Activated T-cell treated with anti-CD3 and anti-CD28 coated beads, Interleukin-2, amount 50 U/mL, for 24 hours (primary cell): ENCODE data around the gene HSD17B8.

Experiments
- DNase-seq: peaks from one replicate; pipeline ENCODE4 v3.0.0-alpha.2; 2020
- H3K27ac Mint-ChIP-seq: 2 replicates; pipeline ENCODE4 v1.8.0; 2020; ENCODE audit warnings: mild to moderate bottlenecking, mixed read lengths
- H3K27me3 Mint-ChIP-seq: 2 replicates; pipeline ENCODE4 v1.8.0; 2020; ENCODE audit warnings: mixed read lengths
- H3K36me3 Mint-ChIP-seq: 2 replicates; pipeline ENCODE4 v1.8.0; 2020; ENCODE audit warnings: low read depth, mixed read lengths
- H3K4me1 Mint-ChIP-seq: 2 replicates; pipeline ENCODE4 v1.8.0; 2020; ENCODE audit warnings: low read depth, mixed read lengths
- H3K4me3 Mint-ChIP-seq: 2 replicates; pipeline ENCODE4 v1.8.0; 2020; ENCODE audit warnings: mild to moderate bottlenecking, moderate library complexity, mixed read lengths
- H3K9me3 Mint-ChIP-seq: 2 replicates; pipeline ENCODE4 v1.8.0; 2020; ENCODE audit warnings: mixed read lengths

The HSD17B8 gene

DNA sequence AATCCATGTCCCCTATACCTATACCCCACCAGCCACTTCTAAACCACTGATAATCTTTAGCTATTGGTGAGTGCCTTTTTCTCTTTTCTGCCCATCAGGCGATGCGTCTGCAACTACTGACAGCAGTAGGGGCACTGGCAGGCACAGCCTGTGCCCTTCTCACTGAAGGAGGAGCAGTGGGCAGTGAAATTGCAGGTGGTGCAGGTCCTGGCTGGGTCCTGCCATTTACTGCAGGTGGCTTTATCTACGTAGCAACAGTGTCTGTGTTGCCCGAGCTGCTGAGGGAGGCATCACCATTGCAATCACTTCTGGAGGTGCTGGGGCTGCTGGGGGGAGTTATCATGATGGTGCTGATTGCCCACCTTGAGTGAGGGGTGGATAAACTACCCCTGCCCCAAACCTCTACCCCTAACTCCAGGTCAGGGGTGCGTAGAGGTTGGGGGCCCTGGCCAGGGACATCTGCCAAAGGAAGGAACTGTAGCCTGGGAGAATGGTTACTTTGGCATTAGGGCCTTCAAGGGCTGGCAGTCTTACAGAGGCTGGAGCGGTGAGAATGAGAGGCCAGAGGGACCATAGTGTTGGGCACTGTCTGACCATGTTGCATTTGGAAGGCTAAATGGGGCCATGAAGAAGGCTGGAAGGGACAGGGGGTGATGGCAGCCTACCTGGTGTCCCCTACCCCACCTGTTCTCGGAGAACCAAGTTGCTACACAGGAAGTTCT, 851 bp upstream of the HSD17B8 start:
- no peaks in the 10 kb centered on the region for H3K27me3 Mint-ChIP-seq
- no peaks in the 10 kb centered on the region for H3K9me3 Mint-ChIP-seq
- peaks cover 67% of the 10 kb centered on the region for H3K4me1 Mint-ChIP-seq
- H3K4me3 Mint-ChIP-seq = peak overlapping the region; percentile 98
- no peak for DNase-seq
- peaks cover 65% of the 10 kb centered on the region for H3K36me3 Mint-ChIP-seq
- H3K27ac Mint-ChIP-seq = peak overlapping the region; percentile 99

DNA sequence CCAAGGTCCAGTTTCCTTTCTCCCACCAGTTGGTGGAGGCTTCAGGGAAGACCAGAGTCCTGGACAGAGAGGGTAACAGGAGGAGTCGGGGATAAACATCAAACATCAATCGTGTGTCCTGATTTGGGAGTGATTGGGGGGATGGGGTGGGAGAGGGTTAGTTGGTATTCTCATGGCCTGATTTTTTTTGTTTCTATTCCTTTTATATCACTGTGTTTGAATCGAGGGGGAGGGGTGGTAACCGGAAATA, 365 bp upstream of the HSD17B8 start:
- Mint-ChIP-seq H3K4me1 (peaks cover 66% of the 10 kb centered on the region), H3K27me3 (no peaks in the 10 kb centered on the region), H3K36me3 (peaks cover 67% of the 10 kb centered on the region), H3K4me3 (peak overlapping the region; percentile 83), H3K27ac (peak overlapping the region; percentile 99), H3K9me3 (no peaks in the 10 kb centered on the region)
- no peak for DNase-seq

DNA sequence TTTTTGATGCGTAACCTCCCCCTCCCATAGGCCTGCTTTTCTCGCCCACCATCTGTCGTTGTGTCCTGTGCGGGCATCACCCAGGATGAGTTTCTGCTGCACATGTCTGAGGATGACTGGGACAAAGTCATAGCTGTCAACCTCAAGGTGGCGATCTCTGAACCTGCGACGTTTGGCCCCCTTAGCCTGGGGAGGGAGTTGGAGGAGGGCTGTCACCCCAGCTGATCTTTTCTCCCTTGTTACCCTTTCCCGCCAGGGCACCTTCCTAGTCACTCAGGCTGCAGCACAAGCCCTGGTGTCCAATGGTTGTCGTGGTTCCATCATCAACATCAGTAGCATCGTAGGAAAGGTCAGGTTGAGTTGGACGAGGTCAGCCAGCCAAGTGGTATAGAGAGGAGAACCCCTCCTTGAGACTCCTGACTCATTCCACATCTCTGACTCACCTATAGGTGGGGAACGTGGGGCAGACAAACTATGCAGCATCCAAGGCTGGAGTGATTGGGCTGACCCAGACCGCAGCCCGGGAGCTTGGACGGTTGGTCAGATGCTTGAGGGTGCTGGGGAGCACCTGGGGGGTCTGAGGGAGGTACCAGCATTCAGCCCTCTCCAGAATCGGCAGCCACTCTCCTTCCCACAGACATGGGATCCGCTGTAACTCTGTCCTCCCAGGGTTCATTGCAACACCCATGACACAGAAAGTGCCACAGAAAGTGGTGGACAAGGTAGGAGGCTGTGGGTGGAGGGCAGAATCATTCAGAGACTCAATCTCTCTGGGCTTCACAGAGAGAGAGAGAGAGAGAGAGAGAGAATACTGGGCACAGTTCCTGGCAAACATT, 954 bp downstream of the HSD17B8 start:
- DNase-seq = peak; percentile 75

DNA sequence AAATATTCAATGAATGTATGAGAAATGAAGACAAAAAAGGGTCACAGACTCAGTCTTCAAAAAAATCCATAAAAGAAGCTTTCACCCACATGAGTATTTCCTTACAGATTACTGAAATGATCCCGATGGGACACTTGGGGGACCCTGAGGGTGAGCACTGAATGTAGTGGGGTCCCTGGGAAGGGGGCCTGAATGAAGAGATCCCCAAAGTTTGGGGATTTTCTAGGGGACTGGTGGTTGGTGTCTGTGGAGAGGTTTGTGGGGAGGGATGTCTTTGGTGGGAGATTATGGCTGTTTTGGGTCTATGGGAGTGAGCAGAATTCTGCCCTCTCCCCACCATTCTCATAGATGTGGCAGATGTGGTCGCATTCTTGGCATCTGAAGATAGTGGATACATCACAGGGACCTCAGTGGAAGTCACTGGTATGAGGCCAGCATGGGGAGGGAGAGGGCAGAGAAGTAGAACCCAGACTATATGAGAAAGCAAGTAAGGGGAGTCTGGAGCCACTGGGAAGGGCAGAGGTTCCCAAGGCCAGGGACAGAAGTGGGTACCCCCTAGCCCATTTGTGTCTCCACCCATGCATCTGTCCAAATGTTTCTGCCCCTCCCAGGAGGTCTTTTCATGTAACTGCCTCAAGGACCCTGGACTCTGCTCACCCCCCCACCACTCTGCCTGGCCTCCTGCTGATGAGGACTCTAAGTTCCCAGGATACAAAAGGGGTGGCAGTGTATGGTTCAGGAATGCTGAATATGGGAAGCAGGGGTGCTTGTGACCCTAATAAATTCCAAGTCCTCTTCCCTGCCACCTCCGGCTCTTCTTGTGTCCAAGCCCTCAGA, 1.8 kb downstream of the HSD17B8 start:
- Mint-ChIP-seq H3K9me3 (no peaks in the 10 kb centered on the region), H3K4me3 (peak overlapping the region; percentile 83), H3K27me3 (no peaks in the 10 kb centered on the region), H3K36me3 (peaks cover 70% of the 10 kb centered on the region), H3K4me1 (peaks cover 71% of the 10 kb centered on the region), H3K27ac (peak overlapping the region; percentile 99)
- DNase-seq = no peak

More for the DNA sequence above, 954 bp downstream of the HSD17B8 start:
- H3K4me3 Mint-ChIP-seq = peak overlapping the region; percentile 83
- peak overlapping the region; percentile 99 for H3K27ac Mint-ChIP-seq
- H3K27me3 Mint-ChIP-seq = no peaks in the 10 kb centered on the region
- peaks cover 71% of the 10 kb centered on the region for H3K36me3 Mint-ChIP-seq
- no peaks in the 10 kb centered on the region for H3K9me3 Mint-ChIP-seq
- peaks cover 73% of the 10 kb centered on the region for H3K4me1 Mint-ChIP-seq

DNA sequence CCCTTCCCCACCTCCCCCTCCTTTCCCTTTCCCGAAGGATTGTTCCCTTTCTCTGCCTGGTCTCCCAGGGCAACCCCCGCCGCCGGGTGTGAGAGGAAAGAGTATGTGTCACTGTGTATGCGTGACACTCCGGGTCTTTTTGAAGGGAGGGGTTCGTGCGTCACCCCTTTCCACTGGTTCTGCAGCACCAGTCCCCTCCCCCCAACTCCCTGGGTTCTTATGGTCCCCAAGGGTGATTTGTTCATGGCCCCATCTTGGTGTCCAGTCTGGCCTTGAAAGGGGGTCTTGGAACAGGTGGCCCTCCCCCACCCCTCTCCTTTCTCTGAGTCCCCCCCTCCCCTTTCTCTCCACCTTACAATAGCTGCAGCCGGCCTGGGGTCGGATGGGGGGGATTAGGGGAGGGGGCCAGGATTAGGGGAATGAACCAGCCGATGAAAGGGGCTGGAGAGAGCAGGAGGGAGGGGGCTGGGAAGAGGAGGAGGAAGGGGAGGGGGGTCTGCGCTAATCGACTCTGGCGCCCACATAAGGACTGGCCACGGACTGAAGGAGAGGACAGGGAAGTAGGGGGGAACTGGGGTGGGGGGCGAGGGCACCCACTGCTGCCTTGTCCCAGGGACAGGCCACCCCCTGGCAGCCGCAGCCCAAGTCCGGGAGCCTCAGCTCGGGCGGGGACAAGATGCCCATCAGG, 2.6 kb downstream of the HSD17B8 start:
- Mint-ChIP-seq H3K4me3 (peak overlapping the region; percentile 83), H3K9me3 (no peaks in the 10 kb centered on the region), H3K27me3 (no peaks in the 10 kb centered on the region), H3K36me3 (peaks cover 68% of the 10 kb centered on the region), H3K4me1 (peaks cover 64% of the 10 kb centered on the region), H3K27ac (peak overlapping the region; percentile 99)
- DNase-seq = no peak

DNA sequence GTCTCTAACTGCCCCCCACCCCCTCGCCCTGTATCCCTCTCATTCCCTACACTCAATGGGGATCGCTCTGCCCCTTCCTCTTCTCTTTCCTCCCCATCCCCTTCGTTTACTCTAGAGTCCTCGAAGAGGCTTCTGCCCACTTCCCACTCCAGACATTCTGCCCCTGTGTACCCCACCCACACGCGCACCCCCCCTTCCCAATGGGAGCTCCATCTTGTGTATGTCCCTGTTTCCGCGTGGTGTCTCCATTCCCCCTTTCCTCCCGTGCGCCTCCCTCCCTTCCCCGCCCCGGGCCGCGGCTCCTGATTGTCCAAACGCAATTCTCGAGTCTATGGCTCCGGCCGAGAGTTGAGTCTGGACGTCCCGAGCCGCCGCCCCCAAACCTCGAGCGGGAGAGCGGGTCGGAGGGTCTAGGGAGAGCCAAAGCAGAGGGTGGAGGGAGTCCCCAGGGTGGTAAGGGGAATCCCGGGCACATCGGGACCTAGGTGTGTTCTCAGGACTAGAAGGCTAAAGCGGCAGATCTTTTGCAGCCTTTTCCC, 3.2 kb downstream of the HSD17B8 start:
- Mint-ChIP-seq H3K27me3 (peaks cover 2% of the 10 kb centered on the region), H3K27ac (peak overlapping the region; percentile 85), H3K4me3 (peak overlapping the region; percentile 81), H3K36me3 (peaks cover 68% of the 10 kb centered on the region), H3K9me3 (no peaks in the 10 kb centered on the region), H3K4me1 (peaks cover 60% of the 10 kb centered on the region)
- no peak for DNase-seq

DNA sequence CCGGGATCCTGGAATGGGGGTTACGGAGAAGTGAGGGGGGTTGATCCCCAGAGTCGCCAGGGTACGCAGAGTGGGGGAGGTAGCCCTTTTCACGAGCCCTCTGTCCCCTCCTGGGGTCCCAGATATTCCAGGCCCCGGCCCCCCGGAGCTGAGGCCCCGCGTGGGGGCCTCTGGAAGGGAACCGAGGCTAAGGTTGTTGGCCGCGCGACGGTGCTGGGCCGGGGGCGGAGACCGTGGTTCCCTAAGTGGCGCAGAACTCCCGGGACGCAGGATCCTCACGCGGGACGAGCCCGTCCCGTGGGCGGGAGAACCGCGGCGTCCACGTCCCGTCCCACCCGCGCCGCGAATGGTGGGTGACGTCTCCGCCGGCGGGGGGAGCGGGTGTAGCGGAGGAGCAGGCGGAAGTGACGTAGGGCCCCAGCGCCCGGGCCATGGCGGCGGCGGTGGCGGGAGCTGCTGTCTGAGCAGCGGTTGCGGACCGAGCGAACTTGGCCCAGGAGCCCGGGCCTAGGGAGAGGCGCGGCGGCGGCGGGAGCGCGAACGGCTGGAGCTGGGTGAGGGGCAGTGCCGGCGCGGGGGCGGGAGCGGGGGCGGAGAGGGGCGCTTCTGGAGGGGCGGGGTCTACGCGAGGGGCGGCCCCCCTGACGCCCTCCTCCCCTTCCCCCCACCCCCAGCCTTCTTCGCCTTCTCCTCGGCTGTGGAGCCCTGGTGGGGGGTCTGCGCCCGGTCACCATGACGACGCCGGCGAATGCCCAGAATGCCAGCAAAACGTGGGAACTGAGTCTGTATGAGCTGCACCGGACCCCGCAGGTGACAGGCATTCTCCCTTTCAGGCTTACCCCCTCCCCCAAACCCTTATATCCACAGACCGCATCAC, 3.9 kb downstream of the HSD17B8 start, which contains the start of gene RING1:
Gene RING1 (plus strand): TSS at position 410 of the 877 bp plus-strand sequence. CDS start 323 bp downstream, at position 733.
- H3K27me3 Mint-ChIP-seq = peaks cover 9% of the 10 kb centered on the region
- peak; percentile 92 for DNase-seq
- peaks cover 60% of the 10 kb centered on the region for H3K4me1 Mint-ChIP-seq
- peak within 1 kb of the TSS; percentile 81 for H3K4me3 Mint-ChIP-seq
- no peaks in the 10 kb centered on the region for H3K9me3 Mint-ChIP-seq
- H3K27ac Mint-ChIP-seq = peak within 1 kb of the TSS; percentile 85
- H3K36me3 Mint-ChIP-seq = peaks cover 61% of the 10 kb centered on the region

DNA sequence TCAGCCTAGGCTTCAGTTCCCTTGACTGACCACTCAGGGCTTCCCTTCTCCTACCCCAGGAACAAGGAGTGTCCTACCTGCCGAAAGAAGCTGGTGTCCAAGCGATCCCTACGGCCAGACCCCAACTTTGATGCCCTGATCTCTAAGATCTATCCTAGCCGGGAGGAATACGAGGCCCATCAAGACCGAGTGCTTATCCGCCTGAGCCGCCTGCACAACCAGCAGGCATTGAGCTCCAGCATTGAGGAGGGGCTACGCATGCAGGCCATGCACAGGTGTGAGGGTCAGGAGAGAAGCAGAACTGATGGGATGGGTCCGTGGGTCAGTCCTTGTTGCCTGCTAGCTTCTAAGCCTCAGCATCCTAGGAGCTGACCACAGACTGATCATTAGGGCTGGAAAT, 5.4 kb downstream of the HSD17B8 start:
- Mint-ChIP-seq H3K4me1 (peaks cover 61% of the 10 kb centered on the region), H3K9me3 (no peaks in the 10 kb centered on the region), H3K27me3 (peaks cover 21% of the 10 kb centered on the region), H3K4me3 (peak overlapping the region; percentile 81), H3K36me3 (peaks cover 48% of the 10 kb centered on the region), H3K27ac (no peak overlapping the region)
- DNase-seq = no peak

DNA sequence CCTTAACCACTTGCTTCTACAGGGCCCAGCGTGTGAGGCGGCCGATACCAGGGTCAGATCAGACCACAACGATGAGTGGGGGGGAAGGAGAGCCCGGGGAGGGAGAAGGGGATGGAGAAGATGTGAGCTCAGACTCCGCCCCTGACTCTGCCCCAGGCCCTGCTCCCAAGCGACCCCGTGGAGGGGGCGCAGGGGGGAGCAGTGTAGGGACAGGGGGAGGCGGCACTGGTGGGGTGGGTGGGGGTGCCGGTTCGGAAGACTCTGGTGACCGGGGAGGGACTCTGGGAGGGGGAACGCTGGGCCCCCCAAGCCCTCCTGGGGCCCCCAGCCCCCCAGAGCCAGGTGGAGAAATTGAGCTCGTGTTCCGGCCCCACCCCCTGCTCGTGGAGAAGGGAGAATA, 6.7 kb downstream of the HSD17B8 start:
- no peak for DNase-seq
- H3K4me1 Mint-ChIP-seq = peaks cover 57% of the 10 kb centered on the region

DNA sequence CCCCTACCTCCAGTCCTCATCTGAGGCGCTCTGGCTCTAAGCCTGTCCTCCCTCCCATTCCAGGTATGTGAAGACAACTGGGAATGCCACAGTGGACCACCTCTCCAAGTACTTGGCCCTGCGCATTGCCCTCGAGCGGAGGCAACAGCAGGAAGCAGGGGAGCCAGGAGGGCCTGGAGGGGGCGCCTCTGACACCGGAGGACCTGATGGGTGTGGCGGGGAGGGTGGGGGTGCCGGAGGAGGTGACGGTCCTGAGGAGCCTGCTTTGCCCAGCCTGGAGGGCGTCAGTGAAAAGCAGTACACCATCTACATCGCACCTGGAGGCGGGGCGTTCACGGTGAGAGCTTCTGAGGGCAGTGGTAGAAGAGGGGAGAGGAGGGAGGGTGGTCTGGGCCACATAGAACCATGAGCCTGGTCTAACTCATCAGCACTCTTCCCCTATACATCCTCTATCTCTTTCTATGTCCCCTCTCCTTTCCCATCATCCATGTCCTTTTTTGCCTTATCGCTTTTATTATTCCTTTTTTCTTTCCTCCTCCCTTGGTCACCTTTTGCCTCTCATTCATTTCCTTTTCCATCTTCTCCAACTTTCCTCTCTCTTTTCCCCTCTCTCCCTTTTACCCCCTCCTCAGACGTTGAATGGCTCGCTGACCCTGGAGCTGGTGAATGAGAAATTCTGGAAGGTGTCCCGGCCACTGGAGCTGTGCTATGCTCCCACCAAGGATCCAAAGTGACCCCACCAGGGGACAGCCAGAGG, 7.4 kb downstream of the HSD17B8 start:
- H3K9me3 Mint-ChIP-seq = no peaks in the 10 kb centered on the region
- H3K36me3 Mint-ChIP-seq = peaks cover 39% of the 10 kb centered on the region
- H3K27me3 Mint-ChIP-seq = peaks cover 35% of the 10 kb centered on the region
- peaks cover 52% of the 10 kb centered on the region for H3K4me1 Mint-ChIP-seq
- no peak overlapping the region for H3K27ac Mint-ChIP-seq
- DNase-seq = no peak
- H3K4me3 Mint-ChIP-seq = no peak overlapping the region

More for the DNA sequence above, 6.7 kb downstream of the HSD17B8 start:
- Mint-ChIP-seq H3K27ac (no peak overlapping the region), H3K9me3 (no peaks in the 10 kb centered on the region), H3K27me3 (peaks cover 31% of the 10 kb centered on the region), H3K4me3 (no peak overlapping the region), H3K36me3 (peaks cover 39% of the 10 kb centered on the region)

DNA sequence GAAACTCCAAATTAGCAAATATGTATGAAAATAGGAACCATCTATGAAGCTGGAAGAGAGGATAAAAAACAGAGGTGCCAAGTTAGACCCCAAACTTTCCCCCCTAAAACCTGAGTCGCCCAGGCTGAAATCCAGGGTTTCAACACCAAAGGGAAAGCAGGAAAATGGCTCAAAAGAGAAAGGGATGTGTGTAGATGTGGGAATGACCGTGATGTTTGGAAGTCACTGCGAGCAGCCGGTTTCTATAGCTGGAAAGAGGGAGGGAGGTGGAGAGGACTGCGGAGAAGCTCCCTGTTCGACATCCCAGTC, 8.4 kb downstream of the HSD17B8 start:
- H3K4me1 Mint-ChIP-seq = peaks cover 51% of the 10 kb centered on the region
- peaks cover 39% of the 10 kb centered on the region for H3K27me3 Mint-ChIP-seq
- H3K36me3 Mint-ChIP-seq = peaks cover 37% of the 10 kb centered on the region
- H3K9me3 Mint-ChIP-seq = no peaks in the 10 kb centered on the region
- peak overlapping the region; percentile 65 for H3K4me3 Mint-ChIP-seq
- H3K27ac Mint-ChIP-seq = peak overlapping the region; percentile 41
- no peak for DNase-seq

DNA sequence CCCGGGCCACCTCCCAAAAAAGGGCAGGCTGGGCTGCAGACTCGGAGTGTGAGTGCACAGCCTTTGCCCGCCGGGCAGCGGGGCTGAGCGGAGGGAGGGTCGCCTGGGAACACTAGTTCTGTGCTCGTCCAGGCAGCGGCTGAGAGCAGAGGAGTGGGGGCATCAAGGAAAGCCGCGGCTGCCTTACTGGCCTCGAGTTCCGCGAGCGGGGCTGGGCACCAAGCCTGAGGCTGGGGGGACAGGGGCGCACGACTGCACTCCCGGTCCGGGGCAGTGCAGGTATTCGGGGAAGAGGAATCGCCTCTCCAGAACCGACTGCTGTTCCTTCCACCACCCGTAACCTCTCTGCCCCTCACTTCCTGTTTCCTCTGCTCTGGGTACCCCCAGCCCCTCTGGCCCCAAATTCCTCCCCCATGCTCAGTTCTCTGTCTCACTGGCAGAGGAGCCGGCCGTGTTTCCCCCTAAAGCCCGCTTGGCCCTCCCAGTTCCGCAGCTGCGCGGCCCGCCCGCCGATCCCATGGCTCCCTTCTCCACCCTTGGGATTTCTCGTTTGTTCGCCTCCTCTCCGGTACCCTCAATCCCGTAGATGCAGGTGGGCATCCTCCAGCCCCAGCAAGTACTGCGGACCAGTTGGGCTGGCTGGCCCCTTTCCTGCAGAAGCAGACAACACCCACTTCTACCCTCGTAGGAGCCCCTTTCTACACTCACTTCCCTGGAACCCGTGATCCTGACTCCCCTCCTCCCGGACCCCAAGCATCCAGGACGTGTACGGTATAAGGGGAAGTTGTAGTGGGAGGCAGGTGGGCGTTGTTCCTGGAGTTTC, 8.9 kb downstream of the HSD17B8 start:
- Mint-ChIP-seq H3K4me3 (peak overlapping the region; percentile 65), H3K9me3 (no peaks in the 10 kb centered on the region), H3K27ac (peak overlapping the region; percentile 18), H3K36me3 (peaks cover 36% of the 10 kb centered on the region), H3K4me1 (peaks cover 51% of the 10 kb centered on the region), H3K27me3 (peaks cover 43% of the 10 kb centered on the region)
- DNase-seq = no peak
